HG03095 (cell line): ENCODE results near the gene CILP2.

Source experiments
- ATAC-seq: cut with Tn5 transposase; IDR thresholded peaks from one replicate; pipeline ENCODE4 v1.9.1; 2021; ENCODE audit warnings: moderate library complexity; ENCODE audit not compliant: unreplicated experiment

The CILP2 gene

DNA sequence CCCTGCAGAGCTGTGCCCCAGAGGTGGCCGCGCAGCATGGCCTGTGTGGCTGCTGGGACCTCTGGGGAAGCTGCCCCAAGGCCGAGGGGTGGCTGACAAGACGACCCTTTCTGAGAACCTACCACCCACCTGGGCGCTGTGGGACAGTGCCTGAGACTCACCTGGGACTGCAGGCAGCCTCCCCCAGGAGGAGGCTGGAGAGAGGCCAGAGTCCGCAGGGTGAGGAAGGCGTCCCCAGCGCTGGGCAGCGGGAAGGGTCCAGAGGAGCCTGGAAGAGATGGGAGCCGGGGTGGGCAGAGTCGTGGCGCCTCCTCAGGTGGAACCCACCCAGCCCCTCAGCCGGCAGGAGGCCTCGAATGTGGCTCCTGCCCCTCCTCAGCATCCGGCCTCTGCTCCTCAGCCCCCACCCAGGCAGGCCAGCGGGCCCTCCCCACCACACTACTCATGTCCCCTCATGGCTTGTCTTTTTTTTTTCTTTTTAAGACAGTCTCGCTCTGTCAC is 25.3 kb downstream of the CILP2 start:
- ATAC-seq = no peak

DNA sequence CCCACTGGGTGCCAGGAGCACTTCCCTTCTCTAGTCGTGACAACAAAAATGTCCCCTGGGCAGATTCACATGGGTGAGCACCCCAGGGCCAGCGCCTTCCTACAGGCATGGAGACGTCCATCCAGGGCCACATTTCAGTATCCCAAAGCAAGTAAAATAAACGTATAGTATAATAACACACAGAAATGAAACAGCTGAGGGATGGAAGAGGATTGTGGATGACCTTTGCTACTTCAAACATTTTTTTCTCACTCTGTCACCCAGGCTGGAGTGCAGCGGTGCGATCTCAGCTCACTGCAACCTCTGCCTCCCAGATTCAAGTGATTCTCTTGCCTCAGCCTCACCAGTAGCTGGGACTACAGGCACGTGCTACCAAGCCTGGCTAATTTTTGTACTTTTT is 28.2 kb downstream of the CILP2 start:
- ATAC-seq = no peak

DNA sequence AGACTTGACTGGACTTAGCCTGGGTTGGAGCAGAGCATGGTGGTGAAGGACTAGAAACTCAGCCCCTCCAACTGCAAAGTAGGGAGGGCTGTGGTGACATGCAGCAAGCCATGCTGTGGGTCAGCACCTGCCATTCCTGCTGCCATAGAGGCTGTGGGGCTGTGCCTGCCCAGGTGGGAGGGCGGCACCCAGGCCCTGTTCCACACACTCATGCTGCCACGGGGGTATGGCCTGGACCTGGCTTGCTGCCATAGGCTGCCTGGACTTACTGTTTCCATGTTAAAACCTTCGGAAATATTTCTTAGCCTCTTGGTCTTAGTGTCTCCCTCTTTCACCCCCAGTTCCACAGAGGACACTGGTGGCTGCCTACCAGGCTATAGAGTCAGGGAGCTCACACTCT is 29.3 kb downstream of the CILP2 start:
- no peak for ATAC-seq

DNA sequence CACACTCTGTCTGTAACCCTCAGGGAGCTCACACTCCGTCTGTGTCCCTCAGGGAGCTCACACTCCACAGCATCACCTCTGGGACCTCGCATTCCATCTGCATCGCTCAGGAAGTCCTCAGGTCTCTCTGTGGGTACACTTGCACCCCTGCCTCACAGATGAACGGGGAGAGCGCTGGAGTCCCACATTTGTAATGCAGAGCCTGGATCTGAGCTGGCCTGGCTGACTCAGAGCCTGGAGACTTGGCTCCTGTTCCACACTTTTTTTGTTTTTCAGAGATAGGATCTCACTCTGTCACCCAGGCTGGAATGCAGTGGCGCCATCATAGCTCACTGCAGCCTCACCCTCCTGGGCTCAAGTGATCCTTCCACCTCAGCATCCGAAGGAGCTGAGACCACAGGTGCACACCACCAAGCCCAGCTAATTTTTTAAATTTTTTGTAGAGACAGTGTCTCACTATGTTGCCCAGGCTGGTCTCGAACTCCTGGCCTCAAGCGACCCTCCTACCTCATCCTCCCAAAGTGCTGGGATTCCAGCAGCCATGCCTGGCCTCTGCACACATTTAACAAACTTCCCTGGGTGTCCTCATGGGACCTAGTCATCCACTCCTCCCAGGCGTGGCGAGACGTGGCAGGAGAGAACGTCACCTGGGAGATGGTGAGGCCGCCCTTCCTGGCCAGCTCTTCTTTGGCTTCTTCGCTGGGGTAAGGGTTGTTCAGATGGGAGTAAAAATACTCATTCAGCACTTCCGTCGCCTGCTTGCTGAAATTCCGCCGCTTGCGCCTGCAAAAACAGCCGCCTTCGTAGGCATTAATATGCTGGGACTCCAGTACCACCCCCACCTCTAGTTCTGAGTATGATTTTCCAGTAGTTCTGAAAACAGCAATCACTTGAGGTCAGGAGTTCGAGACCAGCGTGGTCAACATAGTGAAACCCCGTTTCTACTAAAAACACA is 31.0 kb downstream of the CILP2 start:
- ATAC-seq = no peak

DNA sequence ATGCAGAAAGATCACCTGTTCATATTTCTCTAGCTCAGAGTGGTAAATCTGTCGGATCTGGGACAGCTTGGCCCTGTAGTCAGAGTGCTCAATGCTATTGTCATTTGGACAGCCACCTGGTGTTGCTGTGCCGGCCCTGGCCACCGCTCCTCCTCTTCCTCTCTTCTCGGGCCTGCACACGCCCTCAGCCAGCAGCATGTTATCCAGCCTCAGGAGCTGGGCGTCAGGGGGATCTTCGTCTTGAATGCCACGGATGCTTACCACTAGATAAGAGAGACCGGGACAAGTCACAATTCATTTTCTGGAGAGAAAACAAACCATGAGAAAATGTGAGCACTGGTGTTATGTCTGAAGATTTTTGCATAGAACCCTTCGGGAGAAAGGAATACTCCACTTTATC is 32.5 kb downstream of the CILP2 start:
- no peak for ATAC-seq

DNA sequence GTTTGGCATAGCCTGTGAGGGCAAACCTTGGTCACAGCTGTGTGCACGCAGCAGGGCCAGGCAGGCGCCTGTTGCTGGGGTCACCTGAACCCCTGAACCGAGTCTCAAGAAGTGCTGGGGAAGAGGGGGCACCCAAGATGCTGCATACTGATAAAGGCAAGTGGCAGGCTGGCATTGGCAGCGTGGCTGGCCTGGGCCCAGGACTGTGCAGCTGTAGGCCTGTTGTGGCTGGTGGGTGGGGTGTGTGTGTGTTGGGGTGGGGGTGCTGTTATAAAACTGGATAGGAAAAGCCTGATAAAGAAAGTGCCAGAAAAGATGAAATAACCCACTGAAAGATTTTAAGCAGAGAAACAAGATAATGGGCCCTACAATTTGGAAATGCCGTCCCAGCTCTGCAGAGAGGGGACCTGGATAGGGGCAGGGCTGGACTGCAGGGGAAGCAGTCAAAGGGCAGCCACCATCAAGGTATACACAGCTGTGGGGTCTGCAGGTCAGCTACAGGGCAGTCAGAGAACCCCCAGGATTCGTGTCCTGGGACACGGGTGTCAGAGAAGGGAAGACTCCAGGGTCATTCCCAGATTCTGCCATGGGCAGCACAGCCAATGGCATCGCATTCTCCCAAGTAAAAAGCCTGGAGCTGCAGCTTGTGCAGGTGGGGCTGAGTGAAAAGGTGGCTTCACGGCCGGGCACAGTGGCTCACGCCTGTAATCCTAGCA is 33.2 kb downstream of the CILP2 start:
- no peak for ATAC-seq

DNA sequence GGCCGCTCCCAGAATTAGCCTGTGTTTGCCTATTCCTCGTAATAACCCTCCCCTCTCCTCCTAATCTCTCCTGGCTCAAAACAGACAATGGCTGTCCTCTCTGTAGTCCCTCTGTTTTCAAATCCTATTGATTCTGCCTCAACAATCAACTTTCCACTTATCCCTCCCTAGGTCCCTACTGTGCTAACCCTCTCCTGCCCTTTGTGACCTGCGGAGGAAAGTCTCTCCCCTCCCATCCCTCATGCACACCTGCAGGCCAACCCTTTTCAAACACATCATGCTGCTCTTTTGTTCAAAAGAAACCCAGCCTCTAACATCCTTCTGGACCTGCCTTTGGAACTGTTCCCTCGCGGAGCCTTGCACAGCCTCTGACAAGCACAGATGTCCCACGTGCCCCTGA is 37.3 kb downstream of the CILP2 start:
- ATAC-seq = no peak

DNA sequence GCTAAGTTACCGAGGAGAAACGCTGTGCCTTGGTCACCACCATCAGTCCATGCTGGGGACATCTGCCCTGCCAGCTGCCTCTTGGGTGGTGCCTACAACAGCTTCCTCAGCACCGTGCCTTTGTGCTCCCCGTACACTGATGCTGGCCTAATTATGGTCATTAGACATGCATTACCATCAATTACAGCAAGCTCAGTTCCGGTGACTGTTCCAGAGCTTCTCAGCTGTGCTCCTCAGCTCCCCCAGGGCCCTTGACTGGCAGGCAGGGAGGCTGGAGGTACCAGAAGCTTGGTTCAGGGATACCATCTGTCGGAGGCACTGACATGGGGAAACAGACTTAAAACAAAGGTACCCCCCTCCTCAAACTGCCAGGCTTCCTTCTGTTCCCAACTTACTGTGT is 40.2 kb downstream of the CILP2 start:
- no peak for ATAC-seq

DNA sequence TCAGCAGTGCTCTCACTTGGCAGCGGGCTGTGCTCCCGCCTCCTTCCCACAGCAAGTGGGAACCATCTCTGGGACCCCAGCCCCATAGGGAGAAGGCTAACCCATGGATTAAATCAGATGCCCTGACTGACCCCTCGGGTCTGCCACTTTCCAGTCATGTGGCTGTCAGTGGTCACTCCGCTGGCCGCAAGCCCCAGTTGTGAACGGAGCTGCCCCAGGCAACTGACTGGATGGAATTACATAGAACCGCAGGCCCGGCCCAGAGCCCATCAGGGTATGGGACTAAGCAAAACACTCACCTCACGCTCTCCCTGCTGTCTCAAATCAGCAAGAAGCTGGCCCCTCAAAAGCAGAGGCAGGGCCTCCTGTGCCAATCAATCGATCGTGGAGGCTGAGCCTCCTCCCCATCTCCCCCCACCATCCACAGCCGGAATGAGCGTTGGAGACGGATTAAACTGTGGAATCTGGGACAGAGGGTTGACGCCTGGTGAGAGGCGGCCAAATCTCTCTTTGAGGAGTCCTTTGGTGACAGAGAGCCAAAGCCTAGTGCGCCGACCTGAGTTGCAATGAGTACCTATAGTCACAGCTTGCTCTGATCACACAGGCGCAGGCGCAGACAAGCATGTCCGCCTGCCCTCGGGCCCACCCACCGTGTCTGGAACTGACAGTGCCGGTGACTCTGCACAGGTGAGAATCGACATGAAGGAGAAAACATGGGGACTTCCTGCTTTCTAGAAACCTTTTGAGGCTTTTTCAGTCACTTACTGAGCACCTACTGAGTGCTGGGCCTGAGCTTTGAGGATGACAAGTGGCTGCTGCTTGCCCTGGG is 41.7 kb downstream of the CILP2 start:
- no peak for ATAC-seq

DNA sequence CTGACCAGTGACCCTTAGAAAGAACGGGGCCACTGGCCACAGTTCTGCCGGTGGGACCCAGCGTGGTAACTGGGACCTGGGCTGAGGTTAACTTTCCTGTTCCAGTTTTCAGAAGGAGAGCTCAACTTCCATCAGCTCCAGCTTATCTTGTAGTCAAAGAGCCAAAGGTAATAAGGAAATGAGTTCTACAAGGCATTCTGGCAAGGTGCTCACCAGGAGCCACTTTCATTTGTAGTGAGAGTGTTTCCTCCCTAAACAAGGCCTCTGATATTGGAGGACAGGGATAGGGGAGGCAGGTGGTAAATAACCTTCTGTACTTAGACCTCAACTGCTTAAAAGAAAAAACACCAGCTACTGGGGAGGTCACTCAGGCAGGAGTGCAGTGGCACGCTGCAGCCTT is 42.4 kb downstream of the CILP2 start:
- no peak for ATAC-seq

DNA sequence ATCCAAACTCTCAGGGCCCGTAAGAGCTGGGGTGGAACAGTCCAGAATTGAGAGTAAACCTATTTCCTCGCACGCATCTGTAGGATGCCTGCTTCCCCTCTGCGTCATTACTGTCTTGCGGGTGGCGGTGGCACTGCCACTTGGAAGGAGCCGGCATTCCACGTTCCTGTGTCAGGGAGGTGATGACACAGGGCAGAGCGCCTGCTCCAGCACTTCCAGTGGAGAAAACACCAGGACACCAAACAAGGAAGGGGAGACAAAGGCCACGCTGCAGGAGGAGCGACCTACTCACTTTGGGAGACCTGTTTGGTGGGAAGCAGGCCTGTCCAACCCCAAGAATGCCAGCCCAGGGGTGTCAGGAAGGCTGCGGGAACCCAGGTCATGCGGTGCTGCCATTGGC is 43.3 kb downstream of the CILP2 start:
- ATAC-seq = no peak

DNA sequence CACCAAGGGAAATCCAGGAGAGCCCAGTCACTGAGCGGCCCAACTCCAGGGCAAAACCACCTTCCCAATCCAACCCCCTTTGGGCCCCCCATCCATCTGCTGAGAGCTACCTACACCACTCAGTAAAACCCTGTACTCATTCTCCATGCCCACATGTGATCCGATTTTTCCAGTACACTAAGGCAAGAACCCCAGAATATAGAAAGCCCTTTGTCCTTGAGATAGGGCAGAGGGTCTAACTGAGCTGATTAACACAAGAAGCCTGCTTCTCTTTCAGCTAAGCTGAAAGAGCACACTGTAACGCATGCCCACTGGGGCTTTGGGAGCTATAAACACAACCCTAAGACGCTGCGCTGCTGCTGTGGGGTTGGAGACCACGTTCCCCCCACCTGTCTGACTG is 44.4 kb downstream of the CILP2 start:
- ATAC-seq = no peak

DNA sequence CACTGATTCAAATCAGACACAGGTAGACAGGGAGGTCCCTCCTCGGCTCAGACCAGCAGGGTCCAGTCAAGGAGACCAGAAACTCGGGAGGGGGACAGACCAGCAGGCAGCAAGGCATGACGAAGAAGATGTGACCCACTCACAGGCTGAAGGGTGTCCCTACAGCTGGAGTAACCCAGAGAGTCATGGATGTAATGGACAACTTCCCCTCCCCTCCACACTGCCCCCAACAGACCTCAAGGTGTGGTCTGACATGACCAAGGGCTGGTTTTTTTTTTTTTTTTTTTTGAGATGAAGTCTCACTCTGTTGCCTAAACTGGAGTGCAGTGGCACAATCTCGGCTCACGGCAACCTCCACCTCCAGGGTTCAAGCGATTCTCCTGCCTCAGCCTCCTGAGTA is 46.3 kb downstream of the CILP2 start:
- no peak for ATAC-seq

DNA sequence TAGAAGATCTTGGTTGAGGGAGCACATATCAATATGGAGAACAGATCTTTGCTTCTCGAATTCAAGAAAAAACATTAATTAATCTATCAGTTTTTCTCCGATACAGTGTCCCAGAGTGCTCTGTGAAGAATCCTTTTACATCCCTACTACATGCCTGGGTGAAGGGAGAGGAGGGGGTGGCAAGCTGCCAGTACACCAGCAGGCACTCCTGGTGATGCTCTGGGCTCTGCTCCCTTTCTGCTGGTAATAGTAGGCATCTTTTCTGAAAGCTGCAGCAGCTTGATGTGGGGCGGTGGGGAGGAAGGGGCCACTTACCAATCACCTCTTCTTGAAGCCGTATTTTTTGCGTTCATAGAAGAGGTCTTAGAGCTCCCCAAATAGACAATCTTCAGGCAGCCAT is 49.7 kb downstream of the CILP2 start:
- ATAC-seq = no peak

DNA sequence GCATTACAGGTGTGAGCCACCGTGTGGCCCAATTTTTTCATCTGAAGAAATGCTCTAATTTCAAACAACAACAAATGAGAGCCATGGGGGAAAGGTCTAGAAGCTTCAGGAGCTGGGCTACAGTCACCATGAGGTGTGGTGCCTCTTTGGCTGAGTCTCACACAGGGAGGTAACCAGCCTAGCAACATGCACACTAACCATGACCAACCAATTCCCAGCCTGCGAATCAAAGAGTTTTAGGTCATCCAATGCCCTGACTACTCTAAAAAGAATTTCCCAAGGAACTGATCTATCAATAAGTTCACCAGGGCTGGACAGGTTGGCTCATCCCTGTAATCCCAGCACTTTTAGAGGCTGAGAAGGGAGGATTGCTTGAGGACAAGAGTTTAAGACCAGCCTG is 50.5 kb downstream of the CILP2 start:
- no peak for ATAC-seq

DNA sequence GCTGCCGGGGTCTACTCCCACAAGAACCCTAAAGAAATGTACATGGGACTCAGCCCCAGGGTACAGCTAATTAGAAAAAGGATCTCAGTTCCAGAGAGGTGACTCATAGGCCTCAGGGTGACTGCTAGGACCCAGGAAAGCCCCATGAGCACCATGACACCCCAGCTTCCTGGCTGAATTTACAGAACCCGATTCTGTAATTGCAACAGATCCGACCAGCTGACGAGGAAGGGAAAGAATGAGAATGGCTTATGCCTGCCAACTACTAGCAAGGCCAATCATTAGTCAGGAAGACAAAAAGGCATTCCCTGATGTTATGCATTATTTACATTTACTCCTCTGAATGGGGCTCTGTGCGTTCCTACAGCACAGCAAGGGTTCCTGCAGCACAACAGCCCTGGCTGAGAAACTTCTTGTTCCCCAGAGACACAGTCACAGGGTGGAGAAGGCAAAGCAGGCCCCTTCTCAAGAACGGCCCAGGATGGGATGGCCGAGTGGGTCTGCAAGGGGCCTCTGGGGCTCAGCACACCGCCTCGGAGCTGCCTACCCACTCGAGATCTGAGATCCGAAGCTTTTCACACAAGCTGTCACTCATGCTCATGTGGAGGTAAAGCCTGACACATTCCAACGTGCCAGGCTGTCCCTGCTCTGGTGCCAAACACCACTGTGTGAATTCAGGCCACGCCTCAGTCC is 53.2 kb downstream of the CILP2 start:
- ATAC-seq = peak; percentile 54

DNA sequence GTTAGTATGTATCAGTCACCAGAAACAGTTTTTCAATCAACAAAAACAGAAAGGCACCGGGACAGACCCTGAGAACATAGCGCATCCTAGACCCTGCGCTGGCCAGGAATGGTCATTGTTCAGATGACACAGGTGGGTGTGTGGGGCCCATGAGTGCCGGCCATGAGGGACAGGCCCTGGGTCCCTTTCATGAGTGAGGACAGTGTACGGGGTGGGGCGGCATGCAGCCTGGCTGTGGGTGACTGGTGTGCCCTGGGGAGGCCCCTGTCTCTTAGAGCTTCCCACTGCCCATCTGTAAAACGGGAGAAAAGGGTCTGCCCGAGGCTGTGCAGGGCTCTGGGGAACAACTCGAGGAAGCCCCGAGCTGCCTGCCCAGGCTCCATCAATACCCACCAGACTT is 54.6 kb downstream of the CILP2 start:
- no peak for ATAC-seq

DNA sequence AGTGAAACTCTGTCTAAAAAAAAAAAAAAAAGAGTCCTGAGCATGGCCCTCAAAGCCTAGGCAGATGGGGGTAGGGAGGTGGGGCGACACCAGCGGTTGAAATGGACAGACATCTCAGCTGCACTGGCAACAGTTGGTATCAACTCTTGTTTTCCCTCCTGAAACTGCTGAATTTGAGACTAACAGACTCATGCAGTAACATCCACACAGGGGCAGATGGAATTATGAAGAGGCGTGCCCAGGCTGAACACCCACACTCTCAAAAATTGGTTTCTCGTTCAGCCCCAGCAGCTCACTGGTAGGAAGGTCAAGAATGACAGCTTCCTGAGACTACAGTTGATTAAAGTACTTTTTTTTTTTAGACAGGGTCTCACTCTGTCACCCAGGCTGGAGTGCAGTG is 56.3 kb downstream of the CILP2 start:
- ATAC-seq = no peak

DNA sequence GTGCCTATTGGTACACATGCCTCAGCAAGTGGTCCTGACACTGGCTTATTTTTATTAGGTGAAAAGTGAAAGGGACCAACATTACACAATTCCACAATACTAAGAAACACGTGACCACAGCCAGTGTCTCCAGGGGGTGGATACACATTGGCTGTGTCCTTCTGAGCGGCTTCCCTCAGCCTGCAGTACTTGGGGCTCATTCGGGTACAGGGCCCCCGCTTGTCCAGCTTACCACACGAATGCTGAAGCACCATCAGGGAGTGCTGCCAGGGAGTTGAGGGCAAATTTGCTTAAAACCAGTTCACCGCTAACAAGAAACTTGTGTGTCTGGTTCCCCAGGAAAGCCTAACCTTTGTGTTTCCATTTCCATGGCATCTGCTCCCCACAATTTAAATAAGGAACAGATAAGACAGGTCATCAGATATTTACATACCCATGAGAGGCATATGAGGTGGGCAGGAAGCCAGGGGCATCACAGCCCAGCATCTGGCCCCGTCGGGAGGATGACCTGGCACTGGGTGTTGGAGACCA is 57.2 kb downstream of the CILP2 start:
- ATAC-seq = no peak
